Right renal cortex interstitium (tissue), 3 donors: ENCODE data around the gene ACSBG1. TPM values are rescaled to one million over a fixed set of nuclear protein-coding genes. Genes with fewer than 3 reads are reported as not detected.

Source experiments
- DNase-seq, 3 donors: peaks; one replicate each; pipeline ENCODE4 v3.0.0-alpha.2; 2013; ENCODE audit warnings: low read depth in 3 of 3, low spot score in 2 of 3
- polyA plus RNA-seq, 3 donors: library from polyadenylated mRNA; unstranded; fragments of 120-200 nt; gene quantifications; one replicate each; pipeline ENCODE4 v1.2.1, GENCODE V29; 2013; ENCODE audit not compliant: insufficient read length in 3 of 3

The ACSBG1 gene
- polyA plus RNA-seq, 3 donors = 0.34 to 1.1 (median 0.74) TPM

DNA sequence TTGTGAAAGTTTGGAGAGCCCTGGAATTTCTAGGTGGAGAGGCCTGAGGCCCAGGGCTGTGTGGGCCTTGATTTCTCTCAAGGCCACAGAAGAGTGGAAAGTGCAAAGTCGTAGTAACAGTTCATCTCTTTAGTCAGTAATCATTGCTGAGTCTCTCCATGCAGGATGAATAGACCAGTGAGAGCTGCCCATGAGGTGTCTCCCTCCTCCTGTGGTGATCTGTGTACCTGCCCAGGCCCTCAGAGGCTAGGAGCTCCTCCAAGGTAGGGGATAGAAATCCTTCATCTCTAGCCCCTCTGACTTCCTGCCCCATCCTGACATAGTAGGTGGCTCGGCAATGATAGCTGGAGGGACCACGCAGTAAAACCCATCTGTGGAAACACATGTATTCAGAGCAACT is 92.0 kb downstream of the ACSBG1 start:
- no peak for DNase-seq

- no peak for DNase-seq
Measured at GRCh38 chr15:78140292-78140691, 94.1 kb downstream of the ACSBG1 start.

GRCh38 chr15:78139578-78139977 is 94.8 kb downstream of the ACSBG1 start:
- DNase-seq = no peak

DNA sequence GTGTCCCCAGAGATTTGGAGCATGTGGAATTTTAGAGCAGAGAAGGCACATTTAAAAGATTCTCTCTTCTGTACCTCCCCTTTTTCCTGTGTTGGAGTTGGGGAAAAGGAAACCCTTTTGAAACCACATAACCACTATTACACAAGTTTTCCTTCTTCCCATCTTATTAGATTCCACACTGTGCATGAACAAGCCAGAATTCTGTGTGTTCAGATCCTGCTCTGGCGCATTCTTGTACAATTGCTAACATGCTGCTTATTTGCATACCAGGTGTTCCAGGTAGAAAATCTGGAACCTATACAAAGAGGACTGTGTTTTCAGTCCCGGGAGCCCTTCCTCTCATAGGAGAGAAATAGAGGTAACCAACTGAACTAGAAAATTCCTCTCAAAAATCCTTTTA is 100.6 kb downstream of the ACSBG1 start:
- no peak for DNase-seq

- peak in 1 of 3 donors; percentile 75 for DNase-seq
Measured at GRCh38 chr15:78131295-78132061, 102.9 kb downstream of the ACSBG1 start, which contains the start of gene CIB2. Gene CIB2, minus strand, starts transcription at chr15:78131445. Its CDS starts 230 bp downstream, at chr15:78131215.

GRCh38 chr15:78130466-78131294 is 103.7 kb downstream of the ACSBG1 start:
- no peak for DNase-seq

DNA sequence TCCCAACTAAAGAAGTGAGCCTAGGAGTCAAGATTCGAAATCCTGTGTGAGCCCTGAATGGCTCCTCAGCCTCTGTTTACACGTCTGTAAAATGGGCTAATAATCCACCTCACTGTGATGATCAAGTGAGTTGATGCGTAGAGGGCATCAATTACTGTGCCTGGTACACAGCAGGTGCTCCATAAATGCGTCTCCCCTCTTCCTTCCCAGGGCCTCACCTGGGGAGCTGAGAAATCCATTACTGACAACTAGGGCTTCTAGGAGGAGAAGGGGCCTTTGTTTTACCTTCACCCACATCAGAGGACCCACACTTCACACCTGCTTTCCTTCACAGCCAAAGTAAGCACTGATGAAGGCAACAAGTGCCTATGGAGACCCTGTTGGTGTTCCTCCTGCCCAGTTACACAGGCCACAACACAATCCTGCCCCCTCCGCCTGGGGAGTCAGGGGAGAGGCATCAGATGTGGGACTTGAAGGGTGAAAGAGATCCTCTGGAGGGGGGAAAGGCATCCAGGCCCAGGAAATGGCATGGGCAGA is 104.5 kb downstream of the ACSBG1 start:
- DNase-seq = no peak

DNA sequence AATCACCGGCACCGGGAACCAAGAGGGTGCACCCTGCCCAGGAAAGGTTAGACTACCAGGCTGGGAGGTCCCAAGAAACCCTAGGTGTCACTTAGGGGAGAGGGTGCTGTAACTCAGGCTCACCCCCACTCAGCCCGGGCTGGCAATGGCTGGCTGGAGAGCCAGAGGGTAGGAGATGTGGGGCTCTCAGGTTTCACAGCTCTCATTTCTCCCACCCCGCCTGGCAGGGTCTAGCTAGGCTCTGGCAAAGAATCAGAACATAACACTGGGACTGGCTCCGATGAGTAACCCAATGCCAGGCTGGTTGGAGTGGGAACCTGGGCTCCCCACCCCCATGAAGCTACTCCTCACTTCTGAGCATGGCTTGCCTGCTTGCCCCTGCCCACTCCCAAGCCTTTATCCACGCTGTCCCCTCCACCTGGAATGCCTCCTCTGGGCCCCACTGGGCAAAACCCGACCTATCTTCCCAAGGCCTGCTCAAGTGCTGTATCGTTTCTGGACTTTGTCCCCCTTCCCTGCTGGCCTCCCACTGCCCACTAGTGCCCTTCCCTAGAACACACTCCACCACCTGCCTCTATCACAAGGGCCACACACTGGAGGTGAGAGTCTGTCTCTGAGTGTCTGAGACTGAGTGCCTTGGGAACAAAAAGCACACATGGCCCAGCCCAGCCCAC is 105.2 kb downstream of the ACSBG1 start:
- DNase-seq = no peak

DNA sequence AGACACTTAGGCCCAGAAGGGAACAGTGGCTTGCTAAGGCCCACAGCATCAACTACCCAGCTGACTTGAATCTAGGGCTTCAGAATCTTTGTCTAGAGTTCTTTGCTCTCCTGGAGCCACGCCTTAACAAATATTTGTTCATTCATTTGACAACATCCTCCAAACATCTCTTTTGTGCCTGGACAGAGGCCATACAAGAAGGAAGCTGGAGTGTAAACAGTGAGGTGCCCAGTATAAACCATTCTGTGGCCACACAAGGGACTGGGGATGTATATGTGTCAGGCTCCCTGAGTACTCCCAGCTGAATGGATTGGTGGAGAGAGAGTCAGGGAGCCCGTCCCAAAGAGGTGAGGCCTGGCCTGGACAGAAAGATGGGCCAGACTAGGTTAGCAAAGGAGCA is 106.5 kb downstream of the ACSBG1 start:
- no peak for DNase-seq

DNA sequence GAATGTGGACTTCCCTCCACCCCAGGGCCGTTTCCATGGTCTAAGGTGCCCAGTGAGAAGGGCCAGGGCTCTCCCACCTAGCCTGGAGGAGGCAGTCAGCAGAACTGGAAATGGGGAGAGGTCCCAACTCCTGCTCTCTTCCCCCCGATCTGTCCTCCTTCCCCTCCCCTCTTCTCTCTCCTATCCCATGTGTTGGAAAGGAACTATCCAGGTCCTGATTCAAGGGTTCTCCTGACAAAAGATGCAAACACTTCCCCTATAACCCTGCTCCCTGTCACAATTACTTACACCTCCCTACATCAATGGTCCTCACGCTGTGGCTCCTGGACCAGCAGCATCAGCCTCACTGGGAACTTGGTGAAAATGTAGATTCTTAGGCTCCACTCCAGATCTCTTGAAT is 109.1 kb downstream of the ACSBG1 start:
- DNase-seq = no peak

DNA sequence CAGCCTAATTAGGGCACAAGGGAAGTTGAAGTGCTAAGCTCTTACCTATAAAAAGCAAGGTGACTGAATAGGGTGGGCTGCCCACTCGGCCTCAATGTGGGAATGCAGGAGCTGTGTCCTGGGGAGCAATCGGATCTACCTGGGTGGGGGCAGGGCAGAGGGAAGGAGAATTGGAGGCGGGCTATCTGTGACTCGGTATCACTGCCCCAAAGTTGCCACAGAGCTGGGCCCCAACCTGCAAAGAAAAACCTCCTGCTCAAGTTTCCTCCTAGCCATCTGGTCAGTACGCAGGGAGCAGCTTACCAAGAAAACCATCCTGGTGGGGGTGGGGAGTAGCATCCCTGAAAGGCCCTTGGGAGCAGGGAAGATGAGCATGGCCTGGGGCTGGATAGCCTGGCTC is 113.8 kb downstream of the ACSBG1 start:
- DNase-seq = no peak

Other genes starting within 250 kb of the ACSBG1 start
- gene TBC1D2B, start 156.9 kb downstream of the ACSBG1 start, polyA plus RNA-seq = 10 to 100 TPM; 25.9 to 28.7 (median 26.6) TPM
- under 1 TPM; 0.44 to 0.58 (median 0.55) TPM for gene SH2D7, start 142.0 kb downstream of the ACSBG1 start, polyA plus RNA-seq
- gene CIB2, start 103.1 kb downstream of the ACSBG1 start, polyA plus RNA-seq = 10 to 100 TPM; 28.2 to 33.0 (median 30.0) TPM
- gene IDH3A, start 85.2 kb downstream of the ACSBG1 start, polyA plus RNA-seq = 10 to 100 TPM; 54.6 to 59.6 (median 55.3) TPM
- 10 to 100 TPM; 20.2 to 23.3 (median 21.9) TPM for gene DNAJA4, start 30.0 kb upstream of the ACSBG1 start, polyA plus RNA-seq
- gene SKIC8, start 65.0 kb upstream of the ACSBG1 start, polyA plus RNA-seq = 100 to 1,000 TPM; 109 to 121 (median 118) TPM
- 10 to 100 TPM; 52.7 to 55.2 (median 53.8) TPM for gene CRABP1, start 105.8 kb upstream of the ACSBG1 start, polyA plus RNA-seq
- gene IREB2, start 203.7 kb upstream of the ACSBG1 start, polyA plus RNA-seq = 10 to 100 TPM; 59.7 to 68.9 (median 64.6) TPM